HepG2 (cell line): Measurements from ENCODE around the gene TNFRSF1B.

Experiments
- CTCF ChIP-seq: sonication (generic); formaldehyde crosslinking; IDR thresholded peaks from 2 replicates; pipeline ENCODE4 v1.5.0; 2020; ENCODE audit warnings: mild to moderate bottlenecking, missing genetic modification reagents, moderate library complexity
- DNMT1 ChIP-seq: sonication (generic); formaldehyde crosslinking; IDR thresholded peaks from 2 replicates; pipeline ENCODE4 v1.5.1; 2020; ENCODE audit warnings: mild to moderate bottlenecking, missing genetic modification reagents
- FOXM1 ChIP-seq: sonication (generic); formaldehyde crosslinking; IDR thresholded peaks from 2 replicates; pipeline ENCODE4 v1.5.0; 2020; ENCODE audit warnings: missing genetic modification reagents
- FOXP4 ChIP-seq: sonication (generic); formaldehyde crosslinking; IDR thresholded peaks from 2 replicates; pipeline ENCODE4 v1.4.0; 2020; ENCODE audit warnings: missing genetic modification reagents
- GABPA ChIP-seq, 2 experiments: IDR thresholded peaks; 2 replicates each; pipeline ENCODE4 v1.6.1; 2011 to 2016; ENCODE audit warnings: low read depth in 2 of 2, low read length in 1 of 2, missing biosample characterization in 1 of 2, missing genetic modification characterization in 1 of 2
- MAF1 ChIP-seq: sonication (generic); formaldehyde crosslinking; IDR thresholded peaks from 2 replicates; pipeline ENCODE4 v1.5.0; 2020; ENCODE audit warnings: missing genetic modification reagents, borderline replicate concordance
- POLR2A ChIP-seq, 2 experiments: IDR thresholded peaks; 2 replicates each; pipeline ENCODE4 v1.6.1; 2011; ENCODE audit warnings: low read depth in 2 of 2, low read length in 2 of 2, mild to moderate bottlenecking in 1 of 2, moderate library complexity in 1 of 2; ENCODE audit not compliant: insufficient read depth in 1 of 2
- RNF2 ChIP-seq: fragments of 450-650 bp; conservative IDR thresholded peaks from 2 replicates; pipeline ENCODE4 v1.6.1; 2016; ENCODE audit warnings: low read depth
- THAP9 ChIP-seq: sonication (generic); formaldehyde crosslinking; IDR thresholded peaks from 2 replicates; pipeline ENCODE4; 2020; ENCODE audit warnings: missing genetic modification reagents, mild to moderate bottlenecking, borderline replicate concordance
- ZBTB46 ChIP-seq: sonication (generic); formaldehyde crosslinking; IDR thresholded peaks from 2 replicates; pipeline ENCODE4 v1.4.0; 2020; ENCODE audit warnings: mild to moderate bottlenecking, missing genetic modification reagents, borderline replicate concordance
- ZNF10 ChIP-seq: sonication (generic); formaldehyde crosslinking; IDR thresholded peaks from 2 replicates; pipeline ENCODE4 v1.4.0; 2020; ENCODE audit warnings: mild to moderate bottlenecking, low read depth, missing genetic modification reagents, borderline replicate concordance
- ZNF160 ChIP-seq: sonication (generic); formaldehyde crosslinking; IDR thresholded peaks from 2 replicates; pipeline ENCODE4 v1.8.0; 2022; ENCODE audit warnings: mild to moderate bottlenecking, inconsistent platforms, missing genetic modification reagents

GRCh38 chr1:12180315-12180714, 13.5 kb downstream of the TNFRSF1B start:
- no peak for TF ChIP-seq POLR2A (IDR thresholded peaks at IDR 0.05; ENCODE audit: insufficient read depth in 1 of 2, low read depth in 2 of 2, low read length in 2 of 2)
- TF ChIP-seq ZNF10 (CRISPR knock-in tag): no peak
- TF ChIP-seq ZNF160 (CRISPR knock-in tag): no peak
- TF ChIP-seq CTCF (CRISPR knock-in tag): no peak
- TF ChIP-seq DNMT1: no peak
- no peak for TF ChIP-seq THAP9 (CRISPR knock-in tag)
- no peak for TF ChIP-seq RNF2
- no peak for TF ChIP-seq FOXM1 (CRISPR knock-in tag)
- no peak for TF ChIP-seq GABPA (IDR thresholded peaks at IDR 0.05; ENCODE audit: low read depth, low read length)
- TF ChIP-seq GABPA (CRISPR knock-in tag; IDR thresholded peaks at IDR 0.05; ENCODE audit: low read depth): no peak
- TF ChIP-seq ZBTB46 (CRISPR knock-in tag): no peak
- no peak for TF ChIP-seq FOXP4 (CRISPR knock-in tag)
- TF ChIP-seq MAF1: no peak
